HEK293T (cell line): ENCODE results near the gene RRAGA.

Experiments
- BHLHE40 ChIP-seq: fragments of 450-650 bp; IDR thresholded peaks from 2 replicates; pipeline ENCODE4 v1.6.1; 2016; ENCODE audit warnings: mild to moderate bottlenecking, moderate library complexity, borderline replicate concordance
- ELF4 ChIP-seq: fragments of 450-650 bp; IDR thresholded peaks from 2 replicates; pipeline ENCODE4 v1.6.1; 2017; ENCODE audit warnings: antibody characterized with exemption
- LEF1 ChIP-seq: fragments of 450-650 bp; IDR thresholded peaks from 2 replicates; pipeline ENCODE4 v1.6.1; 2017; ENCODE audit warnings: mild to moderate bottlenecking, borderline replicate concordance
- NFRKB ChIP-seq: fragments of 450-650 bp; IDR thresholded peaks from 2 replicates; pipeline ENCODE4 v1.6.1; 2016; ENCODE audit warnings: mild to moderate bottlenecking, moderate library complexity
- SP1 ChIP-seq: fragments of 450-650 bp; IDR thresholded peaks from 2 replicates; pipeline ENCODE4 v1.6.1; 2017
- TARDBP ChIP-seq: fragments of 450-650 bp; IDR thresholded peaks from 2 replicates; pipeline ENCODE4 v1.6.1; 2016

- TF ChIP-seq SP1 = no peak
- TF ChIP-seq LEF1 = no peak
- no peak for TF ChIP-seq NFRKB
- no peak for TF ChIP-seq BHLHE40
- TF ChIP-seq TARDBP = no peak
- no peak for TF ChIP-seq ELF4
Observed at GRCh38 chr9:19020886-19021455, 28.3 kb upstream of the RRAGA start.
